GM12891 (cell line): ENCODE measurements around the gene FLNA.

Experiments
- PAX5 ChIP-seq: IDR thresholded peaks from 2 replicates; pipeline ENCODE4 v1.6.1; 2011; ENCODE audit warnings: low read length, moderate library complexity, mild to moderate bottlenecking; ENCODE audit not compliant: insufficient read depth, severe bottlenecking
- POLR2A ChIP-seq: IDR thresholded peaks from 2 replicates; pipeline ENCODE4 v1.6.1; 2011; ENCODE audit warnings: low read depth, low read length, control low read depth
- POLR2AphosphoS5 ChIP-seq: IDR thresholded peaks from 2 replicates; pipeline ENCODE4 v1.6.1; 2011; ENCODE audit warnings: low read depth, low read length, control low read depth
- SPI1 ChIP-seq: IDR thresholded peaks from 2 replicates; pipeline ENCODE4 v1.6.1; 2011; ENCODE audit warnings: low read depth, low read length, control low read depth
- TAF1 ChIP-seq: IDR thresholded peaks from 2 replicates; pipeline ENCODE4 v1.6.1; 2011; ENCODE audit warnings: low read depth, low read length, control low read depth

GRCh38 chrX:154420402-154420756 lies 45.9 kb upstream of the FLNA start:
- TF ChIP-seq POLR2AphosphoS5 (no peak), POLR2A (no peak), TAF1 (no peak), PAX5 (no peak), SPI1 (no peak)
